ENCODE measurements around the gene SLC25A51. TPM values are rescaled to one million over a fixed set of nuclear protein-coding genes. Genes with fewer than 3 reads are reported as not detected.
"Not testable (repeated sequence)": the region's sequence is repeated elsewhere in the genome, so short reads cannot be mapped to it uniquely, and the experiment has no call there.

The SLC25A51 gene
- total RNA-seq, 1 donor, result 103 TPM

- no peak for TF ChIP-seq CTCF (IDR thresholded peaks at IDR 0.05; ENCODE audit: insufficient read depth, low read depth, low read length)
- DNase-seq (ENCODE audit: low read depth), result no peak
- no peak overlapping the region for H3K4me3 ChIP-seq (ENCODE audit: low read depth, low read length)
Measured at GRCh38 chr9:37892063-37892462, 11.9 kb downstream of the SLC25A51 start.

GRCh38 chr9:37891042-37891441 lies 12.9 kb downstream of the SLC25A51 start:
- DNase-seq (ENCODE audit: low read depth); H3K4me3 ChIP-seq (ENCODE audit: low read depth, low read length): not testable (repeated sequence)

GRCh38 chr9:37889536-37889935 lies 14.4 kb downstream of the SLC25A51 start:
- DNase-seq (ENCODE audit: low read depth), result no peak
- TF ChIP-seq CTCF (IDR thresholded peaks at IDR 0.05; ENCODE audit: insufficient read depth, low read depth, low read length), result no peak
- no peak overlapping the region for H3K4me3 ChIP-seq (ENCODE audit: low read depth, low read length)

DNA sequence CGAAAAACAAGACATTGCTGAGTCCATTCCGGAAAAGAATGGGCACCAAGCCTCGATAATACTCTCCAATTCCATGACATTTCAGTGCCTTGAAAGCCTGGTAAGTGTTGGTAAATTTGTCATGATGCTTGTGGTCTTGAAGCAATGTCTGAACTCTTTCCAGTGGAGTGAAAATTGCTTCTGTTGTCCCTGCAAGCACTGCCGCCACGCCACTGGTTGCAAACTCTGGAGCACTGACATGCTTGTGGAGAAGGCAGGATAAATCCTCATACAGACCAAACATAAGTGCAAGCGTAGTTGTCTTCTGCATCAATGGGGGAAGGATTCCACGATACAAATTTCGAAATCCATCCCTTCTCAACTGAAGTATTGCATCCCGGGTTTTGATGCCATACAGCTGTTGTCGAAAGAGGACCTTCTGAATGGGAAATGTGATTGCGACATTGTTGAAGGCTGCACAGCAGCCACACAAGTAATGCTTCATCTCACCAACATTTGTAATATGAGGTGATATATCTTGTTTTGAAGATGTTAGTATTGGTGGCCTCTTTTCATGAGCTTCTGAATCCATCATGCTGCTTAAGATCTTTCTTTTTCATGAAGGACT lies 15.8 kb downstream of the SLC25A51 start:
- DNase-seq (ENCODE audit: low read depth), result peak; percentile 84
- not testable (repeated sequence) for H3K4me3 ChIP-seq (ENCODE audit: low read depth, low read length)

DNA sequence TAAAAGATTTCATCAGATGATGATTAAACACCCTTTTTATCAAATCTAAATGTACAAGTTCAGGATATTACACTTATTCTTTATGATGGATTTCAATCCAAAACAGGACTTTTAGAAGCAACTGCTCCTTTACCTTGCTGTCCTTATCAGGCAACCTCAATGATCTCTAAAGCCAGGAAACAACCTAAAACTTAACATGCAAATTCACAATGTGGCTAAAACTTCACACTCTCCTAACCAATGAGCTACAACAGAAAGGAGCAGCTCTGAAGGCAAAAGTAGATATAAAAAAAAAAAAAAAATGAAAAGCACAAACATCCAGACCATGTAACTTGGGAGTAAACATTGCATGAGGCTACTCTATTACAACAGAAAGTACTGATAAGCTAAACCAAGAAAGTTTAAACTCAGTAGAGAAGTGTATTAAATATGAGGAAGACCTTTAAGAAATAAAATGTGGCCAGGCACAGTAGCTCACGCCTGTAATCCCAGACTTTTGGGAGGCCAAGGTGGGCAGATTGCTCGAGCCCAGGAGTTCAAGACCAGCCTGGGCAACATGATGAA lies 22.9 kb downstream of the SLC25A51 start:
- TF ChIP-seq CTCF (IDR thresholded peaks at IDR 0.05; ENCODE audit: insufficient read depth, low read depth, low read length), result no peak
- no peak for DNase-seq (ENCODE audit: low read depth)

GRCh38 chr9:37876376-37876775 lies 27.6 kb downstream of the SLC25A51 start:
- no peak for DNase-seq (ENCODE audit: low read depth)
- H3K4me3 ChIP-seq (ENCODE audit: low read depth, low read length), result no peak overlapping the region
- no peak for TF ChIP-seq CTCF (IDR thresholded peaks at IDR 0.05; ENCODE audit: insufficient read depth, low read depth, low read length)

More for the DNA sequence above, 22.9 kb downstream of the SLC25A51 start:
- no peak overlapping the region for H3K4me3 ChIP-seq (ENCODE audit: low read depth, low read length)

- no peak for TF ChIP-seq CTCF (IDR thresholded peaks at IDR 0.05; ENCODE audit: insufficient read depth, low read depth, low read length)
- H3K4me3 ChIP-seq (ENCODE audit: low read depth, low read length), result no peak overlapping the region
- DNase-seq (ENCODE audit: low read depth), result no peak
Measured at GRCh38 chr9:37873955-37874354, 30.0 kb downstream of the SLC25A51 start.

GRCh38 chr9:37870799-37871176 lies 33.1 kb downstream of the SLC25A51 start:
- H3K4me3 ChIP-seq (ENCODE audit: low read depth, low read length), result no peak overlapping the region
- no peak for DNase-seq (ENCODE audit: low read depth)
- no peak for TF ChIP-seq CTCF (IDR thresholded peaks at IDR 0.05; ENCODE audit: insufficient read depth, low read depth, low read length)

Data from fibroblast of villous mesenchyme (primary cell).